Duodenal mucosa (tissue), 2 donors: ENCODE data around the gene OR4X2.

Experiments
- H3K27ac ChIP-seq: one replicate; pipeline ENCODE4 v1.7.0; 2013; ENCODE audit warnings: low read depth, low read length
- H3K27me3 ChIP-seq, 2 donors: one replicate each; pipeline ENCODE4 v1.7.0; 2013; ENCODE audit warnings: low read length in 2 of 2, control low read depth in 1 of 2; ENCODE audit not compliant: insufficient read depth in 2 of 2, control insufficient read depth in 1 of 2
- H3K36me3 ChIP-seq, 2 donors: one replicate each; pipeline ENCODE4 v1.7.0; 2013; ENCODE audit warnings: low read length in 2 of 2, control low read depth in 1 of 2; ENCODE audit not compliant: insufficient read depth in 2 of 2, control insufficient read depth in 1 of 2
- H3K4me1 ChIP-seq, 2 donors: one replicate each; pipeline ENCODE4 v1.7.0; 2013; ENCODE audit warnings: low read length in 2 of 2, control low read depth in 1 of 2; ENCODE audit not compliant: insufficient read depth in 2 of 2, control insufficient read depth in 1 of 2
- H3K4me3 ChIP-seq, 2 donors: one replicate each; pipeline ENCODE4 v1.7.0; 2013; ENCODE audit warnings: low read length in 2 of 2, low read depth in 1 of 2
- H3K9ac ChIP-seq, 2 donors: one replicate each; pipeline ENCODE4 v1.7.0; 2013; ENCODE audit warnings: low read length in 2 of 2, low read depth in 1 of 2
- H3K9me3 ChIP-seq, 2 donors: one replicate each; pipeline ENCODE4 v1.7.0; 2013; ENCODE audit warnings: low read length in 2 of 2, control low read depth in 1 of 2; ENCODE audit not compliant: control insufficient read depth in 1 of 2

Gene OR4X2

GRCh38 chr11:48263423-48263911, 18.6 kb downstream of the OR4X2 start, which contains the start of gene OR4X1:
Gene OR4X1, plus strand, starts transcription at chr11:48263861. Its CDS starts 0 bp downstream, at chr11:48263861.
- H3K4me1 ChIP-seq = no peaks in the 10 kb centered on the region
- no peak within 1 kb of the TSS for H3K4me3 ChIP-seq
- no peaks in the 10 kb centered on the region for H3K27me3 ChIP-seq
- no peak within 1 kb of the TSS for H3K9ac ChIP-seq
- peaks cover 0 to 2% of the 10 kb centered on the region in 2 donors for H3K9me3 ChIP-seq
- H3K36me3 ChIP-seq = no peaks in the 10 kb centered on the region
- H3K27ac ChIP-seq = no peak within 1 kb of the TSS

GRCh38 chr11:48270621-48271020, 25.7 kb downstream of the OR4X2 start:
- H3K4me3 ChIP-seq = no peak overlapping the region
- no peaks in the 10 kb centered on the region for H3K4me1 ChIP-seq
- H3K36me3 ChIP-seq = no peaks in the 10 kb centered on the region
- peaks cover 0 to 2% of the 10 kb centered on the region in 2 donors for H3K9me3 ChIP-seq
- no peak overlapping the region for H3K27ac ChIP-seq
- no peak overlapping the region for H3K9ac ChIP-seq
- H3K27me3 ChIP-seq = no peaks in the 10 kb centered on the region

- no peak overlapping the region for H3K9ac ChIP-seq
- peaks cover 0 to under 1% of the 10 kb centered on the region in 2 donors for H3K9me3 ChIP-seq
- H3K4me3 ChIP-seq = no peak overlapping the region
- no peak overlapping the region for H3K27ac ChIP-seq
- no peaks in the 10 kb centered on the region for H3K36me3 ChIP-seq
- no peaks in the 10 kb centered on the region for H3K4me1 ChIP-seq
- H3K27me3 ChIP-seq = no peaks in the 10 kb centered on the region
Measured at GRCh38 chr11:48272606-48273005, 27.7 kb downstream of the OR4X2 start.
